ENCODE results near the gene ASPM. TPM values are rescaled to one million over a fixed set of nuclear protein-coding genes. Genes with fewer than 3 reads are reported as not detected.
A peak's percentile ranks its signal among the peaks of the same experiment; 100 is the strongest.

ASPM gene
- 10 to 100 TPM; 20.1 to 22.4 (median 22.2) TPM for polyA plus RNA-seq (ENCODE audit: insufficient read length in 4 of 4)

GRCh38 chr1:197146101-197147095 is at the start of gene ASPM:
Gene ASPM, minus strand, starts transcription at chr1:197146669. Its CDS starts 232 bp downstream, at chr1:197146437.
- DNase-seq (ENCODE audit: low read depth in 4 of 4, low spot score in 3 of 4), result peak; percentile 83 to 90 (median 88)

- no peak for DNase-seq (ENCODE audit: low read depth in 4 of 4, low spot score in 3 of 4)
These were observed 48.6 kb upstream of the ASPM start for GRCh38 chr1:197195100-197195499.

- no peak for DNase-seq (ENCODE audit: low read depth in 4 of 4, low spot score in 3 of 4)
These were observed 37.7 kb upstream of the ASPM start for GRCh38 chr1:197184190-197184589.

- no peak for DNase-seq (ENCODE audit: low read depth in 4 of 4, low spot score in 3 of 4)
These were observed 36.8 kb upstream of the ASPM start for GRCh38 chr1:197183195-197183748.

GRCh38 chr1:197182716-197183115 is 36.2 kb upstream of the ASPM start:
- no peak for DNase-seq (ENCODE audit: low read depth in 4 of 4, low spot score in 3 of 4)

GRCh38 chr1:197181982-197182381 is 35.5 kb upstream of the ASPM start:
- DNase-seq (ENCODE audit: low read depth in 4 of 4, low spot score in 3 of 4), result no peak

GRCh38 chr1:197180252-197180878 is 33.9 kb upstream of the ASPM start:
- DNase-seq (ENCODE audit: low read depth in 4 of 4, low spot score in 3 of 4), result peak in 1 of 4 donors; percentile 10

- DNase-seq (ENCODE audit: low read depth in 4 of 4, low spot score in 3 of 4), result no peak
These were observed 32.5 kb upstream of the ASPM start for GRCh38 chr1:197178998-197179397.

GRCh38 chr1:197174818-197175217 is 28.3 kb upstream of the ASPM start:
- DNase-seq (ENCODE audit: low read depth in 4 of 4, low spot score in 3 of 4), result no peak

- no peak for DNase-seq (ENCODE audit: low read depth in 4 of 4, low spot score in 3 of 4)
These were observed 27.4 kb upstream of the ASPM start for GRCh38 chr1:197173571-197174507.

- DNase-seq (ENCODE audit: low read depth in 4 of 4, low spot score in 3 of 4), result peak in 1 of 4 donors; percentile 7
These were observed 25.1 kb upstream of the ASPM start for GRCh38 chr1:197171531-197171930.

- no peak for DNase-seq (ENCODE audit: low read depth in 4 of 4, low spot score in 3 of 4)
These were observed 24.1 kb upstream of the ASPM start for GRCh38 chr1:197170538-197170937.

- no peak for DNase-seq (ENCODE audit: low read depth in 4 of 4, low spot score in 3 of 4)
These were observed 13.0 kb upstream of the ASPM start for GRCh38 chr1:197159461-197159860.

GRCh38 chr1:197156692-197157091 is 10.2 kb upstream of the ASPM start:
- DNase-seq (ENCODE audit: low read depth in 4 of 4, low spot score in 3 of 4), result no peak

GRCh38 chr1:197152662-197153061 is 6.2 kb upstream of the ASPM start:
- no peak for DNase-seq (ENCODE audit: low read depth in 4 of 4, low spot score in 3 of 4)

- no peak for DNase-seq (ENCODE audit: low read depth in 4 of 4, low spot score in 3 of 4)
These were observed 4.7 kb upstream of the ASPM start for GRCh38 chr1:197151185-197151584.

GRCh38 chr1:197150336-197151005 is 4.0 kb upstream of the ASPM start:
- no peak for DNase-seq (ENCODE audit: low read depth in 4 of 4, low spot score in 3 of 4)

GRCh38 chr1:197149340-197149739 is 2.9 kb upstream of the ASPM start:
- no peak for DNase-seq (ENCODE audit: low read depth in 4 of 4, low spot score in 3 of 4)

GRCh38 chr1:197145446-197146024 is 934 bp downstream of the ASPM start:
- no peak for DNase-seq (ENCODE audit: low read depth in 4 of 4, low spot score in 3 of 4)

All from right renal pelvis (tissue), 4 donors.